ENCODE measurements around the gene ASRGL1.
"Not testable (repeated sequence)": the region's sequence is repeated elsewhere in the genome, so short reads cannot be mapped to it uniquely, and the experiment has no call there.

ASRGL1 gene

GRCh38 chr11:62353841-62354240, 16.6 kb downstream of the ASRGL1 start:
- DNase-seq: peak; percentile 68

GRCh38 chr11:62358273-62358672, 21.0 kb downstream of the ASRGL1 start:
- no peak for DNase-seq

- DNase-seq: no peak
These were observed 22.2 kb downstream of the ASRGL1 start for GRCh38 chr11:62359475-62359874.

- no peak for DNase-seq
These were observed 23.4 kb downstream of the ASRGL1 start for GRCh38 chr11:62360685-62361084.

GRCh38 chr11:62368861-62369477, 31.7 kb downstream of the ASRGL1 start:
- DNase-seq: not testable (repeated sequence)

- no peak for DNase-seq
These were observed 33.6 kb downstream of the ASRGL1 start for GRCh38 chr11:62370743-62371440.

GRCh38 chr11:62372871-62373270, 35.6 kb downstream of the ASRGL1 start:
- no peak for DNase-seq

GRCh38 chr11:62373464-62374119, 36.3 kb downstream of the ASRGL1 start:
- DNase-seq: no peak

GRCh38 chr11:62374801-62375200, 37.6 kb downstream of the ASRGL1 start:
- no peak for DNase-seq

- DNase-seq: peak; percentile 27
These were observed 41.3 kb downstream of the ASRGL1 start for GRCh38 chr11:62378459-62379063.

- DNase-seq: not testable (repeated sequence)
These were observed 42.3 kb downstream of the ASRGL1 start for GRCh38 chr11:62379586-62379985.

- DNase-seq: peak; percentile 37
These were observed 43.6 kb downstream of the ASRGL1 start for GRCh38 chr11:62380821-62381245.

GRCh38 chr11:62383822-62384221, 46.6 kb downstream of the ASRGL1 start:
- no peak for DNase-seq

- not testable (repeated sequence) for DNase-seq
These were observed 48.8 kb downstream of the ASRGL1 start for GRCh38 chr11:62386083-62386482.

- DNase-seq: no peak
These were observed 50.1 kb downstream of the ASRGL1 start for GRCh38 chr11:62387381-62387780.

- no peak for DNase-seq
These were observed 51.8 kb downstream of the ASRGL1 start for GRCh38 chr11:62388999-62389398.

GRCh38 chr11:62390237-62390636, 53.0 kb downstream of the ASRGL1 start:
- DNase-seq: no peak

GRCh38 chr11:62390722-62391121, 53.5 kb downstream of the ASRGL1 start:
- no peak for DNase-seq

GRCh38 chr11:62391642-62392425, 54.6 kb downstream of the ASRGL1 start:
- DNase-seq: no peak

GRCh38 chr11:62392506-62392905, 55.3 kb downstream of the ASRGL1 start:
- DNase-seq: no peak

- no peak for DNase-seq
These were observed 55.9 kb downstream of the ASRGL1 start for GRCh38 chr11:62393061-62393611.

- DNase-seq: no peak
These were observed 56.5 kb downstream of the ASRGL1 start for GRCh38 chr11:62393735-62394134.
